ENCODE measurements around the gene S1PR1. TPM values are rescaled to one million over a fixed set of nuclear protein-coding genes. Genes with fewer than 3 reads are reported as not detected.

Gene S1PR1
- total and polyA plus RNA-seq, 4 donors = 35.2 to 130 (median 116) TPM

DNA sequence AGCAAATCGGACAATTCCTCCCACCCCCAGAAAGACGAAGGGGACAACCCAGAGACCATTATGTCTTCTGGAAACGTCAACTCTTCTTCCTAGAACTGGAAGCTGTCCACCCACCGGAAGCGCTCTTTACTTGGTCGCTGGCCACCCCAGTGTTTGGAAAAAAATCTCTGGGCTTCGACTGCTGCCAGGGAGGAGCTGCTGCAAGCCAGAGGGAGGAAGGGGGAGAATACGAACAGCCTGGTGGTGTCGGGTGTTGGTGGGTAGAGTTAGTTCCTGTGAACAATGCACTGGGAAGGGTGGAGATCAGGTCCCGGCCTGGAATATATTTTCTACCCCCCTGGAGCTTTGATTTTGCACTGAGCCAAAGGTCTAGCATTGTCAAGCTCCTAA is 3.2 kb downstream of the S1PR1 start:
- peak overlapping the region; percentile 65 to 76 for H3K27ac ChIP-seq (ENCODE audit: low read depth in 1 of 2, low read length in 1 of 2)
- peaks cover 0 to 51% (median 24%) of the 10 kb centered on the region in 4 donors for H3K36me3 ChIP-seq (ENCODE audit: control insufficient read depth in 4 of 4, insufficient read depth in 4 of 4, low read length in 4 of 4)
- peaks cover 0 to 5% (median 0%) of the 10 kb centered on the region in 3 donors for H3K27me3 ChIP-seq (ENCODE audit: control insufficient read depth in 3 of 3, insufficient read depth in 3 of 3, low read length in 2 of 3)
- peaks cover 0 to 44% (median 4%) of the 10 kb centered on the region in 5 donors for H3K4me1 ChIP-seq (ENCODE audit: control insufficient read depth in 5 of 5, insufficient read depth in 5 of 5, low read length in 5 of 5)
- no peak for TF ChIP-seq CTCF (IDR thresholded peaks at IDR 0.05; ENCODE audit: control extremely low read depth, extremely low read depth)
- DNase-seq = peak; percentile 26 to 77 (median 49)
- H3K9ac ChIP-seq (ENCODE audit: insufficient read depth in 1 of 2, low read length in 2 of 2) = peak overlapping the region; percentile 16 to 95
- H3K4me3 ChIP-seq = peak overlapping the region; percentile 52
- 62 to 74% methylated on average over 10 of the region's 10 CpGs for WGBS, 2 donors
- no peaks in the 10 kb centered on the region for H3K9me3 ChIP-seq (ENCODE audit: control insufficient read depth in 4 of 4, insufficient read depth in 3 of 4, low read length in 3 of 4)
- no peak for ATAC-seq (ENCODE audit: insufficient read depth, low FRiP score)

GRCh38 chr1:101241485-101242225 is 4.8 kb downstream of the S1PR1 start:
- H3K4me1 ChIP-seq (ENCODE audit: control insufficient read depth in 5 of 5, insufficient read depth in 5 of 5, low read length in 5 of 5) = peaks cover 0 to 41% (median 2%) of the 10 kb centered on the region in 5 donors
- H3K9me3 ChIP-seq (ENCODE audit: control insufficient read depth in 4 of 4, insufficient read depth in 3 of 4, low read length in 3 of 4) = peaks cover 0 to 2% (median 0%) of the 10 kb centered on the region in 4 donors
- peaks cover 0 to 51% (median 24%) of the 10 kb centered on the region in 4 donors for H3K36me3 ChIP-seq (ENCODE audit: control insufficient read depth in 4 of 4, insufficient read depth in 4 of 4, low read length in 4 of 4)
- peak overlapping the region in 1 of 2 donors; percentile 26 for H3K9ac ChIP-seq (ENCODE audit: insufficient read depth in 1 of 2, low read length in 2 of 2)
- TF ChIP-seq CTCF (IDR thresholded peaks at IDR 0.05; ENCODE audit: control extremely low read depth, extremely low read depth) = no peak
- no peak overlapping the region for H3K4me3 ChIP-seq
- ATAC-seq (ENCODE audit: insufficient read depth, low FRiP score) (no peak), DNase-seq (peak in 1 of 3 donors; percentile 63)
- H3K27me3 ChIP-seq (ENCODE audit: control insufficient read depth in 3 of 3, insufficient read depth in 3 of 3, low read length in 2 of 3) = peaks cover 0 to 5% (median 0%) of the 10 kb centered on the region in 3 donors
- H3K27ac ChIP-seq (ENCODE audit: low read depth in 1 of 2, low read length in 1 of 2) = peak overlapping the region in 1 of 2 donors; percentile 46

- Histone ChIP-seq H3K4me3 (no peak overlapping the region), H3K36me3 (ENCODE audit: control insufficient read depth in 4 of 4, insufficient read depth in 4 of 4, low read length in 4 of 4) (peaks cover 0 to 44% (median 24%) of the 10 kb centered on the region in 4 donors), H3K9me3 (ENCODE audit: control insufficient read depth in 4 of 4, insufficient read depth in 3 of 4, low read length in 3 of 4) (peaks cover 0 to 2% (median 0%) of the 10 kb centered on the region in 4 donors), H3K9ac (ENCODE audit: insufficient read depth in 1 of 2, low read length in 2 of 2) (no peak overlapping the region), H3K4me1 (ENCODE audit: control insufficient read depth in 5 of 5, insufficient read depth in 5 of 5, low read length in 5 of 5) (peaks cover 0 to 41% (median 2%) of the 10 kb centered on the region in 5 donors), H3K27me3 (ENCODE audit: control insufficient read depth in 3 of 3, insufficient read depth in 3 of 3, low read length in 2 of 3) (peaks cover 0 to 5% (median 0%) of the 10 kb centered on the region in 3 donors), H3K27ac (ENCODE audit: low read depth in 1 of 2, low read length in 1 of 2) (peak overlapping the region in 1 of 2 donors; percentile 46)
- DNase-seq = peak in 2 of 3 donors; percentile 65 to 77
- no peak for TF ChIP-seq CTCF (IDR thresholded peaks at IDR 0.05; ENCODE audit: control extremely low read depth, extremely low read depth)
- WGBS, 2 donors = 67 to 75% methylated on average over 2 of the region's 2 CpGs
- no peak for ATAC-seq (ENCODE audit: insufficient read depth, low FRiP score)
Measured at GRCh38 chr1:101242324-101243050, 5.7 kb downstream of the S1PR1 start.
